Activated T-cell treated with anti-CD3 and anti-CD28 coated beads for 4 hours (primary cell): ENCODE data around the gene ZNF343.

Experiments used
- DNase-seq: peaks from one replicate; pipeline ENCODE4 v3.0.0-alpha.2; 2020

ZNF343 gene

GRCh38 chr20:2468581-2469407, 39.9 kb downstream of the ZNF343 start:
- no peak for DNase-seq

GRCh38 chr20:2467412-2467811, 41.3 kb downstream of the ZNF343 start:
- no peak for DNase-seq

GRCh38 chr20:2465100-2465499, 43.6 kb downstream of the ZNF343 start:
- DNase-seq: no peak

- DNase-seq: no peak
Measured at GRCh38 chr20:2463616-2464365, 44.9 kb downstream of the ZNF343 start.

GRCh38 chr20:2462484-2462883, 46.2 kb downstream of the ZNF343 start:
- no peak for DNase-seq

GRCh38 chr20:2460752-2461424, 47.8 kb downstream of the ZNF343 start:
- no peak for DNase-seq

- no peak for DNase-seq
Measured at GRCh38 chr20:2459981-2460751, 48.5 kb downstream of the ZNF343 start.

GRCh38 chr20:2458919-2459499, 49.7 kb downstream of the ZNF343 start:
- no peak for DNase-seq

GRCh38 chr20:2455771-2456497, 52.8 kb downstream of the ZNF343 start:
- no peak for DNase-seq

GRCh38 chr20:2453792-2454191, 54.9 kb downstream of the ZNF343 start:
- no peak for DNase-seq

GRCh38 chr20:2451939-2452732, 56.6 kb downstream of the ZNF343 start:
- peak; percentile 58 for DNase-seq

- no peak for DNase-seq
Measured at GRCh38 chr20:2451422-2451821, 57.3 kb downstream of the ZNF343 start.

GRCh38 chr20:2449386-2449785, 59.3 kb downstream of the ZNF343 start:
- no peak for DNase-seq

GRCh38 chr20:2446845-2447244, 61.9 kb downstream of the ZNF343 start:
- no peak for DNase-seq
